Activated CD4-positive, alpha-beta T cell treated with anti-CD3 and anti-CD28 coated beads for 1 hour (primary cell): ENCODE results near the gene SLAMF1.
"Not testable (repeated sequence)": the region's sequence is repeated elsewhere in the genome, so short reads cannot be mapped to it uniquely, and the experiment has no call there.

Experiments used
- DNase-seq: peaks from one replicate; pipeline ENCODE4 v3.0.0-alpha.2; 2020

Gene SLAMF1

GRCh38 chr1:160646711-160647328 is at the start of gene SLAMF1:
Gene SLAMF1, minus strand, starts transcription at chr1:160647044. Its CDS starts 99 bp downstream, at chr1:160646945.
- no peak for DNase-seq

- not testable (repeated sequence) for DNase-seq
Observed at GRCh38 chr1:160692390-160692789, 45.5 kb upstream of the SLAMF1 start.

- DNase-seq, result no peak
Observed at GRCh38 chr1:160685266-160685665, 38.4 kb upstream of the SLAMF1 start.

- no peak for DNase-seq
Observed at GRCh38 chr1:160682983-160683865, 36.4 kb upstream of the SLAMF1 start.

GRCh38 chr1:160681891-160682140 is 35.0 kb upstream of the SLAMF1 start:
- no peak for DNase-seq

- DNase-seq, result peak; percentile 75
Observed at GRCh38 chr1:160681066-160681890, 34.4 kb upstream of the SLAMF1 start.

- no peak for DNase-seq
Observed at GRCh38 chr1:160680399-160680798, 33.6 kb upstream of the SLAMF1 start.

GRCh38 chr1:160679893-160680292 is 33.0 kb upstream of the SLAMF1 start:
- DNase-seq, result no peak

- DNase-seq, result no peak
Observed at GRCh38 chr1:160676869-160677597, 30.2 kb upstream of the SLAMF1 start.

- peak; percentile 65 for DNase-seq
Observed at GRCh38 chr1:160675641-160676410, 29.0 kb upstream of the SLAMF1 start.

- no peak for DNase-seq
Observed at GRCh38 chr1:160674415-160674814, 27.6 kb upstream of the SLAMF1 start.

- DNase-seq, result no peak
Observed at GRCh38 chr1:160672789-160673695, 26.2 kb upstream of the SLAMF1 start.

GRCh38 chr1:160671603-160672517 is 25.0 kb upstream of the SLAMF1 start:
- DNase-seq, result no peak

GRCh38 chr1:160670701-160671100 is 23.9 kb upstream of the SLAMF1 start:
- no peak for DNase-seq

GRCh38 chr1:160669802-160670201 is 23.0 kb upstream of the SLAMF1 start:
- DNase-seq, result no peak

GRCh38 chr1:160669276-160669675 is 22.4 kb upstream of the SLAMF1 start:
- no peak for DNase-seq

GRCh38 chr1:160667896-160668295 is 21.1 kb upstream of the SLAMF1 start:
- DNase-seq, result no peak

- DNase-seq, result no peak
Observed at GRCh38 chr1:160666079-160666442, 19.2 kb upstream of the SLAMF1 start.

GRCh38 chr1:160665330-160666078 is 18.7 kb upstream of the SLAMF1 start:
- no peak for DNase-seq
